NT2/D1 (cell line): ENCODE measurements around the gene LTBP1.

Experiments
- SUZ12 ChIP-seq: IDR thresholded peaks from 2 replicates; pipeline ENCODE4 v1.6.1; 2011; ENCODE audit not compliant: insufficient read length, insufficient read depth; ENCODE audit errors: extremely low read depth
- ZNF274 ChIP-seq: IDR thresholded peaks from 2 replicates; pipeline ENCODE4 v1.6.1; 2011; ENCODE audit warnings: mild to moderate bottlenecking, low read depth, low read length

DNA sequence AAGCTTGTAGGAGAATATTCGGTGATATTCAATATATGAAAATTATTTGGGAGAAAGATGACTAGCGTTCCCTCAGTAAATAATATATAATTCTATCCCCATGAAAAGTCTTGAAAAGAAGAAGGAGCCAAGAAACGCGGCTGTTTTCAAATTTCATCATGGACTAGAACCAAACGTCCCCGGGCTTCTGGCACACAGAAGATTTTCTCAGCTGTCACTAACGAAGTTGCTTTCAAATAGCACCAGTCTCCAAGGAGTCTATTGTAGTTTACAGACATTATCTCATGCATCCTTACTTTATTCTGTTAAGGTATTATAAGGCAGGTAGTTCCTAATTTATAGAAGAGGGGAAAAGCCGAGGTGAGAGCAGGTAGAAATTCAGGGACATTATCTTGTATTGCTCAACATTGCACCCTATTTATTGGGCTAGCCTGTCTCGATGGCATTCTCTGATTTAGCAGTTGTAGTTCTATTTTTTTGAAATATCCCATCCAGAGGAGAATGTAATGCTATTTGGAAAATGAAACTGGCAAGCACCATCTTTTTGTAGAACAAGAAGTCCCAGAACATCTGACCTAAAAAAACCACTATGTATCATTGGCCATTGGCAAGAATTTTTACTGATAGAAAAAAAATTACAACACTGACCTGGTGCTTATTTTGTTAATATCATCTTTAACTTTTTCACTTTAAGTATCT, 331.6 kb downstream of the LTBP1 start:
- TF ChIP-seq ZNF274: no peak
- TF ChIP-seq SUZ12: no peak
